NCI-H82 treated with DMSO at 0.1 percent for 48 hours (cell line): ENCODE results near the gene SCAMP5.

Experiments
- DNase-seq: peaks from one replicate; lab custom pipeline; 2025; ENCODE audit not compliant: unreplicated experiment; lab: John Stamatoyannopoulos, UW

Gene SCAMP5, protein sequence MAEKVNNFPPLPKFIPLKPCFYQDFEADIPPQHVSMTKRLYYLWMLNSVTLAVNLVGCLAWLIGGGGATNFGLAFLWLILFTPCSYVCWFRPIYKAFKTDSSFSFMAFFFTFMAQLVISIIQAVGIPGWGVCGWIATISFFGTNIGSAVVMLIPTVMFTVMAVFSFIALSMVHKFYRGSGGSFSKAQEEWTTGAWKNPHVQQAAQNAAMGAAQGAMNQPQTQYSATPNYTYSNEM

GRCh38 chr15:74995182-74995778 is at the start of gene SCAMP5:
Gene SCAMP5, plus strand, starts transcription at chr15:74995563. Its CDS starts 16,277 bp downstream, at chr15:75011840.
- DNase-seq, result peak; percentile 85

GRCh38 chr15:74950078-74950908 is 45.1 kb upstream of the SCAMP5 start:
- peak; percentile 65 for DNase-seq

DNA sequence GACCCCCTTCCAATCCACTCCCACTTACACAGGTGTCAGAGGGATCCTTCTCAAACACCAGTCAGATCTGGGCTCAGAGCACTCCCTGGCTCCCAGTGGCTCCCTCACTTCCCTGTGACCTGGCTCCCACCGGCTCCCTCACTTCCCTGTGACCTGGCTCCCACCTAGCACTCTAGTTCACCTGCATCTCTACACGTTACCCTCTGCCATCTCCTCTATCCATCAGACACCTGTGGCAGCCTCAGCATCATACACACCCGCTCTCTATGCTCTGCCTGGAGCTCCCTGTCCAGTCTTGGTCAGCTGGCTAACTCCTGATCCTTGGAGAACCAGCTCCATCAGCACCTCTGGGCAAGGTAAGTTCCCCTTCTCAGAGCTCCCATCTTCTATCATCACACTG is 44.4 kb upstream of the SCAMP5 start:
- DNase-seq, result no peak

- DNase-seq, result peak; percentile 69
These were observed 40.8 kb upstream of the SCAMP5 start for GRCh38 chr15:74954515-74954914.

GRCh38 chr15:74955017-74955416 is 40.3 kb upstream of the SCAMP5 start:
- DNase-seq, result no peak

GRCh38 chr15:74955796-74956647 is 39.3 kb upstream of the SCAMP5 start:
- DNase-seq, result peak; percentile 58

DNA sequence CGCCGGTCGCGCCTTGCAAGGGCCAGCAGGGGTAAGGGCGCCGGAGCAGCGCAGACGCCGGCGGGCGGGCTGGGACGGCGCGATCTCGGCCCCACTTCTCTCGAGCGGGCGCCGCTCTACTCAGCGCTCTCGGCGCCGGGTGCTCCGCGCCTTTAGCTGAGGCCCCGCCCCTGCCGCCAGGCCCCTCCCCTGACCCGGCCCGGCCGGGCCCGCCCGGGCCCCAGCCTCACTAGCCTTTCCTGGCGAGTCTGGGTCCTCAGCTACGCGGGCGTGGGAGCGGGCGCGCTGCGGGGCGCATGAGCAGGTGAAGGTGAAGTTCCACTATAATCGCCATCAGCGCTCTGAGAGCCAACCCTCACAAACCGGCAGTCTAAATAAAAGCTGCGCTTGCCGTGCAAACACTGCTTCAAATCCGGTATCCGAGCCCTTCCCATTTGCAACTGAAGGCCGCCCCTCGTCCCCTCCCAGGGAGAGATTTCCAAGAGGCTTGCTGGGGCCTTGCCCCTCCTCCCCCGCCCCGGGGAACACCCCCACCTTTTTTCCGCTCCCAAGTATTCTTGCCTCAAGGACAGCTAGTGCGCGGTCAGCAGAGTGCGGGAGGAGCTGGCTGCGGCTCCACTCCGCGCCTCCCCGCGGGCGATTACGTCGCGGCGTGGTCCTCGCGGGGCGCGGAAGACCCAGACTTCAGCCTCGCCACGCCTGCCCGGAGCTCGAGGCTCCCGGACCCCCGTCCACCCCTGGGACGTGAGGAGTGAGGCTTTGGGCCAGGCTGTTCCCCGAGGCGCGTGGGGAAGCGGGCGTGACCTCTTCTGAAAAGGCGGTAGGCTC is 38.5 kb upstream of the SCAMP5 start, which contains the start of gene RPP25:
TSS of gene RPP25 (minus strand) at position 125 of the 828 bp plus-strand sequence. CDS start 189 bp downstream, outside the sequence.
- DNase-seq, result peak; percentile 57

DNA sequence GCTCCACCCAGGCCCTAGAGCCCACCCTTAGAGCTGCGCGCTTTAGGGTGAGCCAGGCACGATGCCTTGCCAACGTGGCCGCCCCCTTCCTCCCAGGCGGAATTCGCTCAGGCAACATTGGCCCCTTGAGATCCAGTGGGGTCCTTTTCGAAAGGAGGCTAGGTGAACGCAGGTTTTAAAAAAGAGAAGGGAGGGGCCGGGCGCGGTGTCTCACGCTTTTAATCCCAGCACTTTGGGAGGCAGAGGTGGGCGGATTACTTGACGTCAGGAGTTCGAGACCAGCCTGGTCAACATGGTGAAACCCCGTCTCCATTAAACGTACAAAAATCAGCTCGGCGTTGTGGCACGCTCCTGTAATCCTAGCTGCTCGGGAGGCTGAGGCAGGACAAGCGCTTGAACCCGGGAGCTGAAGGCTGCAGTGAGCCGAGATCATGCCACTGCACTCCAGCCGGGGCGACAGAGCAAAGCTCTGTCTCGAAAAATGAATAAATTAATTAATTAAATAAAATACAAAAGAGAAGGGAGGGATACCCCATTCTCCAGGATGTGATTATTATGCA is 37.8 kb upstream of the SCAMP5 start:
- no peak for DNase-seq

DNA sequence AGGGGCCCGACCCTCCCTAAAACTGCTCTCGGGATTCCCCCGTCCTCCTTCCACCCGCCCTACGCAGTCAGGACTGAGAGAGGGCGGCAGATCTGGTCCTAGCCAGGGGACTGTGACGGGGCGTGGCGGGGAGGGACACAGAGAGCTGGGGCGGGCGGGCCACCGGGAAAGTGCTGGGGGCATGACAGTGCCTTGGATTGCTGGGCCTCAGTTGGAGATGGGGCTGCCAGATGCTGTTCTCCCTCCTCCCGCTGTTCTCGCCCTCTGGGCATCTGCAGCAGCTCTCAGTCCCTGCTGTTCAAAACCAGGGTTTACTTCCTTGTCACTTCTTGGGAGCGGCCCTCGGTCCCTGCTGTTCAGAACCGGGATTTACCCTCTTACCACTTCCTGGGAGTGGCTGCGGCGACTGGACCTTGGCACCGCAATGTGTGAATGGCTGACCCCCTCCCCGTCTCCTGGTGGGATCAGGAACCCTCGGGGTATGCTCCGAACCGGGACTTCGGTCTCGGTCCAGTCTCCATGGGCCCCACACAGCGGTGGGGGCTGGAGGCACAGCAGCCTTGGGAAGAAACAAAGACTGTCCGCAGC is 36.9 kb upstream of the SCAMP5 start:
- peak; percentile 16 for DNase-seq

DNA sequence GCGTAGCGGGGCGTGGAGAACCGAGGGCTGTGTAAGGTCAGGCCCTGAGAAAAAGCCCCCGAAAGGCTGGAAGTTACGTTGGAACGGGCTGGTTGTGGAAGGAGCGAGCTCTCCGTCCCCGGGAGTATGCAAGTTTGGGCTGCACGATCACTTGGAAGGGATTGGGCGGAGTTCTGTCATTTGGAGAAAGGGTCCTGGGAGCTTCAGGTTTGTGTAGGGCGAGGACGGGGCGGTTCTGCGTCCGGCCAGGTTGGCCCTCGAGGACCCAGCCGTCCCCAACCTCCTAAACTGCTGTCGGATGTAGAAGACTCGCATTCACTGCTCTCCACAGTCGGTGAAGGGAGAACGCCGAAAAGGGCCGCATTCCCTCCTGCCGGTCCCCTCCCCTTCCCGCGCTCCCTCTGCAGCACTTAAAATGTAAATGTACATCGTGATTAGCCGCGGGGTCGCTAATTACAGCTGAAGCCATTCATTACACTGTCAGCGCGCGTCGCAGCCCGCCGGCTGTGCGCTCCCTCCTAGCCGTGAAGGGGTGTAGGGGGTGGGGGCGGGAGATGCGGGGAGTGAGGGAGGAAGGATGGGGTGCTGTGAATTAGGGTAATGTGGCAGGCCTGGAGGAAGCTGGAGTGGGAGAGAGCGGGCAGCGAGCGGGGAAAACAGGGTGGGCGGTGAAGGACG is 36.3 kb upstream of the SCAMP5 start:
- DNase-seq, result no peak

- DNase-seq, result no peak
These were observed 35.8 kb upstream of the SCAMP5 start for GRCh38 chr15:74959586-74959939.

GRCh38 chr15:74960286-74960685 is 35.1 kb upstream of the SCAMP5 start:
- no peak for DNase-seq

DNA sequence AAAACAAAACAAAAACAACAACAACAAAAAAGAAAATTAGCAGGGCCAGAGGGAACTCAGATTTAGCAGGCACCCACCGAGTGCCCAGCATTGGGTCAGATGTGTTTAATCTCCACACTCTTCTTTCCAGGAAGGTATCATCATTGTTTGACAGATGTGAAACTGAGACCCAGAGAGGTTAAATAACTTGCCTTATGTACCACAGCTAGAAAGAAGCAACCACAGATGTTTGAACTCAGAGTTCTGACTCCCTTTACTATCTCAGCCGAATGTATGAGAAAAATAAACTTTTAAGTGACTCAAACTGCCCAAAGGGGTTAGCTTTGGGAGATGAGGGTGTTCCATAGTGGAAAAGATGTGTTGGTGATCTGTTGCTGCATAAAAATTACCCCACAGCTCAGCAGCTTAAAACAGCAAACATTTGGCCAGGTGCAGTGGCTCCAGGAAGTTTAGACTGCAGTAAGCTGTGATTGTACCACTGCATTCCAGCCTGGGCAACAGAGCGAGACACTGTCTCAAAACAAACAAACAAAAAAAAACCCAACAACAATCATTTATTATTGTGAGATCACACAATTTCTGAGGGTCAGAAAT is 34.3 kb upstream of the SCAMP5 start:
- DNase-seq, result no peak

- DNase-seq, result no peak
These were observed 33.7 kb upstream of the SCAMP5 start for GRCh38 chr15:74961616-74962015.

DNA sequence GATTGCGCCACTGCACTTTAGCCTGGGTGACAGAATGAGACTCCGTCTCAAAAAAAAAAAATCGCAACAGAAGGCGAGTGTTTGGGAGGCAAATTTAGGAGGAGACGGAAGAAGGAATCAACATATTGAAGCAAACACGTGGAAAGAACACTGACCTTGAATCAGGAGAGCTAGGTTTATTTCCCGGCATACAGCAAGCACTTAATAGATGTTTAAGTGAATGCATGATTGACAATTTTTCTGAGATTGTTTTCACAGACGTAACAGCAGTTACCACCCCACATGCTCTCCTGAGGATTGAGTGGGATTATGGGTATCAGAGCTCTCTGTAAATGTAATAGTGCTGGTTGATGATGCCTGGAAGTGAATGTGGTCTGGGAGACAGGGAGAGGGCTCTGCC is 33.1 kb upstream of the SCAMP5 start:
- DNase-seq, result no peak

- DNase-seq, result no peak
These were observed 32.7 kb upstream of the SCAMP5 start for GRCh38 chr15:74962671-74963070.

GRCh38 chr15:74963213-74963612 is 32.1 kb upstream of the SCAMP5 start:
- no peak for DNase-seq

- peak; percentile 10 for DNase-seq
These were observed 30.6 kb upstream of the SCAMP5 start for GRCh38 chr15:74964794-74965193.

DNA sequence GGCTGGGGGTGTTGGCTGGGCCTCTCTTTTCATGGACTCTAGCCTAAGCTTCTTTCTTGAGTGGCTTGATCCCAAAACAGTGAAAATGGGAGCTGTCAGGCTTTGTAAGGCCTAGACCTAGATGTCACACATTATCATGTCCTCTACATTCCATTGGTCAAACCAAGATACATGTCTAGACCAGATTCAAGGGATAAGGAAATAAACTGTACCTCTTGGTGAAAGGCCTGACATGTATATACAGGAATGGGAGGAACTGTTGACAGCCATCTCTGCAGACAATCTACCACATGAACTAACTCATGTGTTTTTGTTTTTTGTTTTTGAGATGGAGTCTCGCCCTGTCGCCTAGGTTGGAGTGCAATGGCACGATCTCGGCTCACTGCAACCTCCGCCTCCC is 27.7 kb upstream of the SCAMP5 start:
- DNase-seq, result no peak
